Astrocyte (in vitro differentiated cells and primary cell): ENCODE results near the gene FKBP11.

Source experiments
- EZH2 ChIP-seq: IDR thresholded peaks from 2 replicates; pipeline ENCODE4 v1.6.1; 2012; ENCODE audit warnings: mild to moderate bottlenecking, low read length, inconsistent platforms; ENCODE audit not compliant: insufficient read depth
- TF ChIP-seq, protein P1 (sequence below): IDR thresholded peaks from 2 replicates; pipeline ENCODE4 v1.5.1; 2011; ENCODE audit warnings: low read depth, mild to moderate bottlenecking, inconsistent platforms, low read length, moderate library complexity; ENCODE audit not compliant: insufficient read depth

DNA sequence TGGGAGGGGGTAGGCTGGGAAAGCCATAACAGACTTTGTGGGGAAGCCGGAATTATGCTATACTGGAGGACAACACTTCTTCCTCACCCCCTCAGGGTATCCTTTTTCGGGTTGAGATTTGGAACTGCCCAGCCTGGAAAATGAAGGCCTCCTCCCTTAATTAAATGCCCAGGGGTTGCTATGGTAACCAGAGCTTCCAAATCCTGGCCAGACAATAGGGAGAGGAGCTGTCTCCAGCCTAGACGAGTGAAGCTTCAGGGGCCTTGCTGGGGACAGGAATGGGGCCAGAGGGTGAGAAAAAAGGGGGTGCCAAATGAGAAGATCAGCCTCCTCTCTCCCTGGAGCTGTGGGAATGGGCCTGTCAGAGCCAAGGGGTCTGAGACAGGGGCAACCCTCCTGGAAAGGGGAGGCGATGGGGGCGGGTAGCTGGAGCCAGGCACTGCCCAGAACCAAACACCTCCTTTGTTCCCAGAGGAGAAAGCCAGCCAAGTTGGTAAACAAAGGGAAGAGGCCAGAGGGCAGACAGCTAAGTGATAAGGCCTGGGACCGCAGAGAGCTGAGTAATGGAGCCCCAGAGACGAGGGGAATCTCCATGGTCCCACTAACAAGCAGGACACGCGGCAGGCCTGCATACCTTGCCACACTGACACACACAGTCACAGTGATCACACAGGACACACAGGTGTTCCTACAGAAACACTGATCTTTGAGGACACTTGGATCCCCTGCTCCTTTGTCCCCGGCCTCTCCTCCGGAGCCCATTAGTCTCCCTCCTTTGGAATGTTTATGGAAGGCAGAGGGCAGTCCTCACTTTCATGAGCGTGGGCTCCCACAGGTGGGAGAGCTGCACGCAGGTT is 41.8 kb downstream of the FKBP11 start:
- TF ChIP-seq, protein P1, sequence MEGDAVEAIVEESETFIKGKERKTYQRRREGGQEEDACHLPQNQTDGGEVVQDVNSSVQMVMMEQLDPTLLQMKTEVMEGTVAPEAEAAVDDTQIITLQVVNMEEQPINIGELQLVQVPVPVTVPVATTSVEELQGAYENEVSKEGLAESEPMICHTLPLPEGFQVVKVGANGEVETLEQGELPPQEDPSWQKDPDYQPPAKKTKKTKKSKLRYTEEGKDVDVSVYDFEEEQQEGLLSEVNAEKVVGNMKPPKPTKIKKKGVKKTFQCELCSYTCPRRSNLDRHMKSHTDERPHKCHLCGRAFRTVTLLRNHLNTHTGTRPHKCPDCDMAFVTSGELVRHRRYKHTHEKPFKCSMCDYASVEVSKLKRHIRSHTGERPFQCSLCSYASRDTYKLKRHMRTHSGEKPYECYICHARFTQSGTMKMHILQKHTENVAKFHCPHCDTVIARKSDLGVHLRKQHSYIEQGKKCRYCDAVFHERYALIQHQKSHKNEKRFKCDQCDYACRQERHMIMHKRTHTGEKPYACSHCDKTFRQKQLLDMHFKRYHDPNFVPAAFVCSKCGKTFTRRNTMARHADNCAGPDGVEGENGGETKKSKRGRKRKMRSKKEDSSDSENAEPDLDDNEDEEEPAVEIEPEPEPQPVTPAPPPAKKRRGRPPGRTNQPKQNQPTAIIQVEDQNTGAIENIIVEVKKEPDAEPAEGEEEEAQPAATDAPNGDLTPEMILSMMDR = no peak
- TF ChIP-seq EZH2 = no peak
